HCEC 1CT (cell line): ENCODE results near the gene CD36.
A peak's percentile ranks its signal among the peaks of the same experiment; 100 is the strongest.

Experiments used
- DNase-seq: peaks from one replicate; pipeline ENCODE4 v3.0.0-alpha.2; 2017

Gene CD36

GRCh38 chr7:80637911-80638765 is at the start of gene CD36:
CD36 (plus strand) TSS chr7:80638642; CDS start chr7:80646741, 8,099 bp downstream.
- no peak for DNase-seq

GRCh38 chr7:80589631-80590030 is 48.8 kb upstream of the CD36 start:
- DNase-seq: no peak

- DNase-seq: no peak
Observed at GRCh38 chr7:80591654-80592053, 46.8 kb upstream of the CD36 start.

- no peak for DNase-seq
Observed at GRCh38 chr7:80593869-80594586, 44.4 kb upstream of the CD36 start.

- DNase-seq: no peak
Observed at GRCh38 chr7:80596933-80597517, 41.4 kb upstream of the CD36 start.

- no peak for DNase-seq
Observed at GRCh38 chr7:80597875-80598274, 40.6 kb upstream of the CD36 start.

GRCh38 chr7:80600046-80600445 is 38.4 kb upstream of the CD36 start:
- DNase-seq: no peak

- no peak for DNase-seq
Observed at GRCh38 chr7:80601999-80602398, 36.4 kb upstream of the CD36 start.

GRCh38 chr7:80603940-80604339 is 34.5 kb upstream of the CD36 start:
- no peak for DNase-seq

- no peak for DNase-seq
Observed at GRCh38 chr7:80604436-80604835, 34.0 kb upstream of the CD36 start.

GRCh38 chr7:80607136-80607535 is 31.3 kb upstream of the CD36 start:
- no peak for DNase-seq

GRCh38 chr7:80608336-80608735 is 30.1 kb upstream of the CD36 start:
- no peak for DNase-seq

GRCh38 chr7:80609751-80610150 is 28.7 kb upstream of the CD36 start:
- DNase-seq: no peak

- DNase-seq: no peak
Observed at GRCh38 chr7:80611353-80611752, 27.1 kb upstream of the CD36 start.

GRCh38 chr7:80611779-80612178 is 26.7 kb upstream of the CD36 start:
- peak; percentile 66 for DNase-seq

- peak; percentile 38 for DNase-seq
Observed at GRCh38 chr7:80612880-80613279, 25.6 kb upstream of the CD36 start.

- no peak for DNase-seq
Observed at GRCh38 chr7:80613519-80613918, 24.9 kb upstream of the CD36 start.

GRCh38 chr7:80614851-80615271 is 23.6 kb upstream of the CD36 start:
- peak; percentile 69 for DNase-seq

- no peak for DNase-seq
Observed at GRCh38 chr7:80618096-80618495, 20.3 kb upstream of the CD36 start.

- DNase-seq: no peak
Observed at GRCh38 chr7:80619741-80620140, 18.7 kb upstream of the CD36 start.

GRCh38 chr7:80622541-80622940 is 15.9 kb upstream of the CD36 start:
- DNase-seq: peak; percentile 89

- DNase-seq: no peak
Observed at GRCh38 chr7:80623503-80624252, 14.8 kb upstream of the CD36 start.

GRCh38 chr7:80624763-80625162 is 13.7 kb upstream of the CD36 start:
- DNase-seq: no peak
